GM21390 (cell line): ENCODE data around the gene OTOS.

Experiments
- ATAC-seq: cut with Tn5 transposase; IDR thresholded peaks from one replicate; pipeline ENCODE4 v1.9.1; 2021; ENCODE audit not compliant: unreplicated experiment

The OTOS gene

GRCh38 chr2:240123821-240124650 lies 16.4 kb downstream of the OTOS start:
- ATAC-seq, result no peak

DNA sequence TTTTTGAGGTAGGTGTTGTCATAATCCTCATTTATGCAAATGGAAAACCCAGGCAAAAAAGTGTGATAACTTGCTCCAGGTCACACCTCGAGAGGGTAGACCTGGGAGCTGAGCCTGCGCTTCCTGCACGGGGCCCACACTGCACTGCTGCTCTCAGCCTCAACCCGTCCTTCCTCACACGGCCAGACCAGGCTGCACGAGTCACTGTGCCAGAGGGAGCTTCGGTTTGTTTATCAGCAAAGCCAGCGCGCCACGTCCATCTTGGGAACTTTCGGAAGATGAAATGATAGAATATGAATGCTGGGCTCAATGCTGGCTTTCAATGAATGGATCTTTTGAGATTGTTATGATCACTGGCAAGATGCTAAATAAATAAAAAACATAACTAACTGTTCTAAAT lies 18.8 kb downstream of the OTOS start:
- ATAC-seq, result no peak

GRCh38 chr2:240121190-240121589 lies 19.3 kb downstream of the OTOS start:
- peak; percentile 61 for ATAC-seq

GRCh38 chr2:240114233-240114632 lies 26.2 kb downstream of the OTOS start:
- no peak for ATAC-seq

- ATAC-seq, result no peak
These were observed 27.4 kb downstream of the OTOS start for GRCh38 chr2:240112914-240113690.

GRCh38 chr2:240111253-240111652 lies 29.2 kb downstream of the OTOS start:
- no peak for ATAC-seq

- ATAC-seq, result no peak
These were observed 31.1 kb downstream of the OTOS start for GRCh38 chr2:240109386-240109785.

DNA sequence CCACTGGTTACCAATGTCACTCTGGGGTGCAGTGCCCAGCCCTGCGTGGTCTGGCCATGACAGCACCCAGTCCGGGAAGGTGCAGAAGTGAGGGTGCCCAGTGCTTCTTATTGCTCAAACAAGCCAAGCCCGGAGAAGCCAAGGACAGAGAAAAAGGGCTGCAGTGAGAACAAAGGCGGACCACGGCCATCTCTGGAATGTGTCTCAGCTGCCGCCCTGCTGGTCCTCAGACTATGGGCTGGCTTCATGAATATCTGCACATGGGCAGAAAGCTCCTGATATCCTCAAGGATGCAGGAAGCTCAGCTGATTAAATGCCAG lies 33.0 kb downstream of the OTOS start:
- no peak for ATAC-seq

- ATAC-seq, result no peak
These were observed 33.5 kb downstream of the OTOS start for GRCh38 chr2:240106765-240107476.

DNA sequence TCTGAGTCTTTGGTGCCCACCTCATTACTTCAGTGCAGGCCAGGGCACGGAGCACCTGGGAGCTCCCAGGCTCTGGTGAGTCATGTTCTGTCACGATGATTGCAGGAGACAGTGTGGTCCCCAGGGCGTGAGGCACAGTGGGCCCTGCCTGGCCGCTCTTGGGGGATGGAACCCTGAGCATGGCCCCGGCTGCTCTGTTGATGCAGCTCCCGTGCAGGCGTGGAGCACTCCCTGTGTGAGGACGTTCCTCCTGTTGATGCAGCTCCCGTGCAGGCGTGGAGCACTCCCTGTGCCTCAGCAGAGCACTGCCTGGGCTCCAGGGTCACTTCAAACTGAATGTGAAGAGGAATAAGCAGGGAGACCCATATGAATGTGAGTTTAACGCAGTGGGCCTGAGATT lies 34.5 kb downstream of the OTOS start:
- ATAC-seq, result no peak

DNA sequence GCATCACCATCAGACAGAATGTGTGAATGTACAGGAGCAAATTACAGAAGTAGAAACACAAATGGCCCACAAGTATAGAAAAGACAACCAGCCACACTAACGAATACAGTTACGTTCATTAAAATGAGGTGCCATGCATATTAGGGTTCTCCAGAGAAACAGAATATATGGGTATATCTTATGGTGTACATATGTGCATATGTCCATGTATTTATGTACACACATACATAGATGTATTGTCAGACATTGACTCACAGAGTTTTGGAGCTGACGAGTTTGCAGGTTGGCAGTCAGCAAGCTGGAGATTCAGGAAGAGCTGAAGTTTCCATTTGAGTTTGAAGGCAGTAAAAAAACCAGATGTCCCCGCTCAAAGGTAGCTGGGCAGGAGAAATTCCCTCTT lies 37.3 kb downstream of the OTOS start:
- no peak for ATAC-seq

GRCh38 chr2:240098349-240098748 lies 42.1 kb downstream of the OTOS start:
- no peak for ATAC-seq

DNA sequence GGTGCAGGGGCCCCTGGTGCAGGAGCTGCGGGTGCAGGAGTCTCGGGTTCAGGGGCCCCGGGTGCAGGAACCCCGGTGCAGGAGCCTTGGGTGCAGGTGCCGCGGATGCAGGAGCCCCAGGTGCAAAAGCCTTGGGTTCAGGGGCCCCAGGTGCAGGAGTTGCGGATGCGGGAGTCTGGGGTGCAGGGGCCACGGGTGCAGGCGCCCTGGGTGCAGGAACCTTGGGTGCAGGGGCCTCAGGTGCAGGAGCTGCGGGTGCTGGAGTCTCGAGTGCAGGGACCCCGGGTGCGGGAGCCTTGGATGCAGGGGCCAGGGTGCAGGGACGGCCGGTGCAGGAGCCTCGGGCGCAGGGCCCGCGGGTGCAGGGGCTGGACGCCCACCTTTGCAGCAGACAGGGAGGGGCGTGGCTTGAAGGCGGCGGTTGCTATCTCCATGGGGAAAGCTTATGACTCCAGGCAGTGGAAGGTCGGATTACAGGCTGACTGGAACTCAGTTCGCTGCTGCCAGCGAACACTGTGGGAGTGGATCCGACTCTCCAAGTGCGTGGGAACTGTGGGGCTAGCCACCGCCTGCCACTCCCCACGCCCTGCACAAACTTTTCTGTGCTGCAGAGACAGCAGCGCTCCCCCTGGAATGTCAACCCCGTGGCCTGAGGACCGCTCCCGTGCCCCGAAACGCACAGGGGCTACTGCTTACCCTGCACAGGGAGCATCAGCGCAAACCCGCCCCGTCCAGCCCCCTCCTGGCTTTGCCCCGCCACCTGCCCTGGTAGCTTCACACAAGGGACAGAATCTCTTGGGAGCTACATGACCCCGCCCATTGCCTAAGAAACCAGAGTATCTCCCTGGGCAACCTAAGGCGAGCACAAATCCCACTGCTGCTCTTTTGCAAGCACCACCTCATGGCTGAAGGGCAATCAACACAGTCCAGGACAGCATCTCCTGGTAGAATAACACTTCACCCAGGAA lies 44.6 kb downstream of the OTOS start:
- ATAC-seq, result no peak

DNA sequence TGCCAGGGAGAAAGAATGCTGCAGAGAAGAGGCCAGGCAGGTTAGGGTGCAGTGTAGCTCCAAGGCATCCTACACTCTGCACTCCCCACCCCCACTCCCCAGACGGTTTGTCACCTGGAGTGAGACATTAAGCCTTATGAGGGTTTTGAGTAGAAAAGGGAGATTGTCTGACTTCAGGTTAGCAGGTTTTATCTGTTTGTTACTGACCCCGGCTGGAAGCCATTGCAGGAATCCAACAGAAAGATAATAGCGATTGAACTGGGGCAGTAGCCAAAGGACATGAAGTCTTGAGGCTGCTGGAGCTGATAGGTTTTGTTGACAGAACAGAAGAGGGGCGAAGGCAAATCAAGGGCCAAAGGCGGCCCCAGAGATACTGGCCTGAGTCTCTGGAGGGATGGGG lies 51.2 kb downstream of the OTOS start:
- ATAC-seq, result no peak
